Measurements from ENCODE around the gene C19orf67.

The C19orf67 gene

DNA sequence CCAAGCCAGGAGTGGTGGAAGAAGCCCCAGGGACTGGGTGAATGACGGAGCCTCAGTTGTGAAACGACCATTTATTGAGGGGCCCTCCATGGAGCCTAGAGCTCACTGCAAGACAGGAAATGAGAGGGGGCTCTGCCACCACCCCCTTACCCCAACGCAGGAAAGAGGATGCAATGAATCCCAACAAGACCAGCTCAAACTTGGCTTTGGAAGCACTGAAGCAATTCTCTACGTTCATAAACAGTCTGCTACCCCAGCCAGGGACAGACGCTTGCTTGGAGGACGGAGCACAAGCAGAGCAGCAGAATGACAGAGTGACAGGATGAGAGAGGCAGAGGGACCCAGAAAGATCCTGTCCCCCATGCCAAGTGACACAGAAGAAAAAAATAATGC, 30.9 kb upstream of the C19orf67 start:
- Histone ChIP-seq H3K36me3 (ENCODE audit: control insufficient read depth, insufficient read depth, low read length) (no peaks in the 10 kb centered on the region), H3K27me3 (ENCODE audit: control insufficient read depth, insufficient read depth, low read length) (no peaks in the 10 kb centered on the region), H3K4me3 (ENCODE audit: low read length) (peak overlapping the region; percentile 50), H3K9ac (ENCODE audit: low read length) (peak overlapping the region; percentile 83), H3K9me3 (ENCODE audit: control insufficient read depth, low read length) (no peaks in the 10 kb centered on the region), H3K4me1 (ENCODE audit: control insufficient read depth, insufficient read depth, low read length) (peaks cover 56% of the 10 kb centered on the region)

- H3K9me3 ChIP-seq (ENCODE audit: control insufficient read depth, low read length), result no peaks in the 10 kb centered on the region
- no peaks in the 10 kb centered on the region for H3K36me3 ChIP-seq (ENCODE audit: control insufficient read depth, insufficient read depth, low read length)
- H3K9ac ChIP-seq (ENCODE audit: low read length), result peak overlapping the region; percentile 83
- H3K27me3 ChIP-seq (ENCODE audit: control insufficient read depth, insufficient read depth, low read length), result no peaks in the 10 kb centered on the region
- peaks cover 56% of the 10 kb centered on the region for H3K4me1 ChIP-seq (ENCODE audit: control insufficient read depth, insufficient read depth, low read length)
- no peak overlapping the region for H3K4me3 ChIP-seq (ENCODE audit: low read length)
Observed at GRCh38 chr19:14115756-14116155, 30.2 kb upstream of the C19orf67 start.

GRCh38 chr19:14114854-14115253, 29.3 kb upstream of the C19orf67 start:
- no peaks in the 10 kb centered on the region for H3K9me3 ChIP-seq (ENCODE audit: control insufficient read depth, low read length)
- no peak overlapping the region for H3K9ac ChIP-seq (ENCODE audit: low read length)
- H3K4me1 ChIP-seq (ENCODE audit: control insufficient read depth, insufficient read depth, low read length), result peaks cover 54% of the 10 kb centered on the region
- no peak overlapping the region for H3K4me3 ChIP-seq (ENCODE audit: low read length)
- H3K27me3 ChIP-seq (ENCODE audit: control insufficient read depth, insufficient read depth, low read length), result no peaks in the 10 kb centered on the region
- H3K36me3 ChIP-seq (ENCODE audit: control insufficient read depth, insufficient read depth, low read length), result no peaks in the 10 kb centered on the region

- Histone ChIP-seq H3K9me3 (ENCODE audit: control insufficient read depth, low read length) (no peaks in the 10 kb centered on the region), H3K4me1 (ENCODE audit: control insufficient read depth, insufficient read depth, low read length) (peaks cover 50% of the 10 kb centered on the region), H3K4me3 (ENCODE audit: low read length) (no peak overlapping the region), H3K27me3 (ENCODE audit: control insufficient read depth, insufficient read depth, low read length) (no peaks in the 10 kb centered on the region), H3K36me3 (ENCODE audit: control insufficient read depth, insufficient read depth, low read length) (no peaks in the 10 kb centered on the region), H3K9ac (ENCODE audit: low read length) (no peak overlapping the region)
Observed at GRCh38 chr19:14114439-14114838, 28.9 kb upstream of the C19orf67 start.

DNA sequence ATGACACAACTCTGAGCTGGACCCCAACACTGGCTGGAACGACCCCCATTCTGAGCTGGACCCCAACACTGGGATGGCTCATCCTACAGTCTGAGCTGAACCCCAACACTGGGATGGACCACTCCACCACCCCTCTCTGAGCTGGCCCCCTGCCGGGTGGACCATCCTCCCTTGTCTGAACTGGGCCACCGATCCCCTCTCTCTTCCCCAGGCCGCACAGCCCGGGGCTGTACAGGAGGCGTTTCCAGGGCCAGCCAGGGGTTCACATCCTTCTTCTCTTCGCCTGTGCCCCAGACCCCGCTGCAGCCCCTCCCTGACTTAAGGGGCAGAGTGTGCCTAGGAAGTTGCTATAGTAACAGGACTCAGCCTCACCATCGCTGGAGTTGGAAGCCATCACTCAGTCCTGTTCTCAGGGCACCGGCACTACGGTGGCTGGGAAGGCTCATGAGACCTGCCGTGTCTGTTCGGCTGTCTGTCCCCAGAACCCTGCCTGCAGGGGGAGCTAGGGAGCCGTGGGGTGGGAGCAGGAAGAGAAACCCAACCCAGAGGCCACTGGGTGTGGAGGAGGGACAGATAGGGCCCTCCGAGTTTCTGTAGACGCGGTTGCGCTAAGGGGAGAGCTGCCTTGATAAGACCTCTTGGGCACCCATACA, 28.3 kb upstream of the C19orf67 start:
- Histone ChIP-seq H3K4me1 (ENCODE audit: control insufficient read depth, insufficient read depth, low read length) (peaks cover 44% of the 10 kb centered on the region), H3K4me3 (ENCODE audit: low read length) (no peak overlapping the region), H3K9ac (ENCODE audit: low read length) (no peak overlapping the region)

GRCh38 chr19:14112809-14113385, 27.3 kb upstream of the C19orf67 start:
- Histone ChIP-seq H3K9me3 (ENCODE audit: control insufficient read depth, low read length) (no peaks in the 10 kb centered on the region), H3K36me3 (ENCODE audit: control insufficient read depth, insufficient read depth, low read length) (no peaks in the 10 kb centered on the region), H3K27me3 (ENCODE audit: control insufficient read depth, insufficient read depth, low read length) (no peaks in the 10 kb centered on the region), H3K4me1 (ENCODE audit: control insufficient read depth, insufficient read depth, low read length) (peaks cover 37% of the 10 kb centered on the region), H3K4me3 (ENCODE audit: low read length) (no peak overlapping the region), H3K9ac (ENCODE audit: low read length) (no peak overlapping the region)

More for the DNA sequence above, 28.3 kb upstream of the C19orf67 start:
- Histone ChIP-seq H3K36me3 (ENCODE audit: control insufficient read depth, insufficient read depth, low read length) (no peaks in the 10 kb centered on the region), H3K27me3 (ENCODE audit: control insufficient read depth, insufficient read depth, low read length) (no peaks in the 10 kb centered on the region), H3K9me3 (ENCODE audit: control insufficient read depth, low read length) (no peaks in the 10 kb centered on the region)

DNA sequence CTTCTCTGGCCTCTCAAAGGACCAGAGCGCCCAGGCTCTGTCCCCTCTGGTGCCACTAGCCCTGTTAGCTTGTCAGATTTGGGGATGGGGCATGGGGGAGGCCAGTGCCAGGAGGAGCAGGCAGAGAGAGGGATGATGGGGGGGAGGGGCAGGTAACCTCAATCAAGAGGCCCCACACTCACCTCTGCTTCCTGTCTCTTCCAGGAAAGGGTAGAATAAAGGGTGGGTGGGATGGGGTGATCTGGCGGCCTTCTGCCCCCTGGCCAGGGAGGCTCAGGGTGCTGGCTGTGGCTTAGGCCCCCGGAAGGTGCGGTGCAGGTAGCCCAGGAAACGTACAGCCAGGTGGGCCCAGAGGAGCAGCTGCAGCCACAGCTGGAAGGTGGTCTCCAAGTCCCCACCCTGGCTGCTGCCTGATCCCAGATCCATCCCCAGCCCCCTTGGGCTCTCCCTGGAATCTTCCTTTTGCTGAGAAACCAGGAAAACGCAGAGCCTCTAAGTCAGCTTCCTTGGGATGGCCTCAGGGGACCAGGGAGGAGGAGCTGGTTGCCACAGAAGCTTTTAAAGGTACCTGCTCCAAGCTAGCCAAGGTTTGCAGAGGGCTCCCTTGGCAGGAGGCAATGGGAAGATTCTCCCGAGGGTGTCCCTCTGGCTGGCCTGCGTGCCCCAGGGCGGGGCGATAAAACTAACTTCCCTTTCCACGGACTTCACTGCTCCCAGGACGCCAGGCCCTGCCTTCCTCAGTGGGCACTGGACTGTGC, 26.6 kb upstream of the C19orf67 start:
- H3K4me1 ChIP-seq (ENCODE audit: control insufficient read depth, insufficient read depth, low read length), result peaks cover 37% of the 10 kb centered on the region
- no peak overlapping the region for H3K4me3 ChIP-seq (ENCODE audit: low read length)
- H3K9me3 ChIP-seq (ENCODE audit: control insufficient read depth, low read length), result no peaks in the 10 kb centered on the region
- H3K9ac ChIP-seq (ENCODE audit: low read length), result no peak overlapping the region
- H3K27me3 ChIP-seq (ENCODE audit: control insufficient read depth, insufficient read depth, low read length), result no peaks in the 10 kb centered on the region
- no peaks in the 10 kb centered on the region for H3K36me3 ChIP-seq (ENCODE audit: control insufficient read depth, insufficient read depth, low read length)

- Histone ChIP-seq H3K4me3 (ENCODE audit: low read length) (no peak overlapping the region), H3K27me3 (ENCODE audit: control insufficient read depth, insufficient read depth, low read length) (no peaks in the 10 kb centered on the region), H3K4me1 (ENCODE audit: control insufficient read depth, insufficient read depth, low read length) (peaks cover 31% of the 10 kb centered on the region), H3K36me3 (ENCODE audit: control insufficient read depth, insufficient read depth, low read length) (no peaks in the 10 kb centered on the region), H3K9me3 (ENCODE audit: control insufficient read depth, low read length) (no peaks in the 10 kb centered on the region), H3K9ac (ENCODE audit: low read length) (no peak overlapping the region)
Observed at GRCh38 chr19:14111486-14111885, 25.9 kb upstream of the C19orf67 start.

- Histone ChIP-seq H3K4me3 (ENCODE audit: low read length) (no peak overlapping the region), H3K9ac (ENCODE audit: low read length) (no peak overlapping the region), H3K36me3 (ENCODE audit: control insufficient read depth, insufficient read depth, low read length) (no peaks in the 10 kb centered on the region), H3K27me3 (ENCODE audit: control insufficient read depth, insufficient read depth, low read length) (no peaks in the 10 kb centered on the region), H3K4me1 (ENCODE audit: control insufficient read depth, insufficient read depth, low read length) (peaks cover 23% of the 10 kb centered on the region), H3K9me3 (ENCODE audit: control insufficient read depth, low read length) (no peaks in the 10 kb centered on the region)
Observed at GRCh38 chr19:14110650-14111049, 25.1 kb upstream of the C19orf67 start.

DNA sequence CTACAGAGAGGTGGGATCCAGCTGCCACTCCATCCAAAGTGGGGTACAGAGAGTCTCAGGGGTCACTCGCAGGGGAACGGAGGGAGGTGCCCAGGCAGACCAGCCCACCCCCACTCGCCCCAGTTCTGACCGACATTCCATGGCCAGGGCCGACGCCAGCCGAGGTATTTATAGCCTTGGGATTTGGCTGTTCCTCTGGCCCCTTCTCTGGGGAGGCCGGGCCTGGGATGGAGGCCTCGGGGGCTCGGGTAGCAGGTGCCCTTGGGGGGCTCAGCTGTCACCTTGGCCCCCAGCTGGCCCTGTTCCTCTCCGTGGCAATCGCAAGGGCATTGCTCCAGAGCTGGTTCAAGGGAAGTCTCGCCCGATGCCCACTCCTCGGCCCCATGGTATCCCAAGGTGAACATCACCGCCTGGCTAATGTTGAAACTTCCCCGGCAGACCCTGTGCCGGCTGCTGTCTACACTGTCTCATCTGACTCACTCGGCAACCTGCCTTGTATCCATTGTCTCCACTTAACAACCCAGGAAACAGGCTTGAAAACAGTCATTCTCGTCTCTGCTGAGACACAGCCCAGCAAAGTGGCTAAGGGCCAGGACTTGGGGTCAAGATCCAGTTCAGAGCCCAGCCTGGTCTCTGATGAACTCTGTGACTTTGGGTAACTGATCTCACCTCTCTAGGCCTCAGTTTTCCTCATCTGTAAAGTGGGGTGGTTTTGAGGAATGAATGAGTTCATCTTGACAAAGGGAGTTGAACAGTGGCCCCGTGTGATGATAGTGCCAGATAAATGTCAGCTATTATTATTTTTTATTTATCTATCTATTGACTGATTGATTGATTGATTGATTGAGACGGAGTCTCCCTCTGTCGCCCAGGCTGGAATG, 22.2 kb upstream of the C19orf67 start:
- H3K36me3 ChIP-seq (ENCODE audit: control insufficient read depth, insufficient read depth, low read length), result peaks cover 7% of the 10 kb centered on the region
- no peak overlapping the region for H3K4me3 ChIP-seq (ENCODE audit: low read length)
- no peak overlapping the region for H3K9ac ChIP-seq (ENCODE audit: low read length)
- no peaks in the 10 kb centered on the region for H3K27me3 ChIP-seq (ENCODE audit: control insufficient read depth, insufficient read depth, low read length)
- H3K4me1 ChIP-seq (ENCODE audit: control insufficient read depth, insufficient read depth, low read length), result peaks cover 6% of the 10 kb centered on the region
- no peaks in the 10 kb centered on the region for H3K9me3 ChIP-seq (ENCODE audit: control insufficient read depth, low read length)

DNA sequence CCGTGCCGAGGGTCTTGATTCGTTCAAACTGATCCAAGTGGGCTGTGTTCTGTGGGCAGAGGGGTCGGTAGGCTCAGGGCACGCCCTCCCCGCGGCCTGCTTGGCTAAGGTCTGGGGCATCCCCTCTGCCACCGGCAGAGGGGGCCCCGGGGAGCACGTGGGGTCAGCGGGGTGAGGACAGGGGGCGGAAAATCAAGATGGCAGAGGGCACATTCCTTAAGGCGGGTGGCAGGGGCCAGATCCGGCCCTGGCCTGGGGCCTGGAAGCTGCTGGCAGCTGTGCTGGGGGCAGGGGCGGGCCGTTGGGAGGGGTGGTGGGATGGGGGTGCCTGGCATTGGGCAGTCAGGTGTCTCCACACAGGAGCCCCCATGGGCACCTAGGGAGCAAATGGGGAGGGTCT, 21.3 kb upstream of the C19orf67 start:
- Histone ChIP-seq H3K9me3 (ENCODE audit: control insufficient read depth, low read length) (no peaks in the 10 kb centered on the region), H3K4me1 (ENCODE audit: control insufficient read depth, insufficient read depth, low read length) (no peaks in the 10 kb centered on the region), H3K36me3 (ENCODE audit: control insufficient read depth, insufficient read depth, low read length) (peaks cover 15% of the 10 kb centered on the region), H3K9ac (ENCODE audit: low read length) (no peak overlapping the region), H3K27me3 (ENCODE audit: control insufficient read depth, insufficient read depth, low read length) (no peaks in the 10 kb centered on the region), H3K4me3 (ENCODE audit: low read length) (no peak overlapping the region)

Data from mucosa of stomach (tissue), 1 donor.